Skeletal muscle tissue (tissue), 5 donors: ENCODE data around the gene IL13RA2. TPM values are rescaled to one million over a fixed set of nuclear protein-coding genes. Genes with fewer than 3 reads are reported as not detected.

Experiments used
- H3K27ac ChIP-seq: one replicate; pipeline ENCODE4 v1.7.0; 2013; ENCODE audit warnings: mild to moderate bottlenecking, low read depth, low read length, inconsistent platforms
- H3K27me3 ChIP-seq, 3 donors: one replicate each; pipeline ENCODE4 v1.7.0; 2013; ENCODE audit warnings: low read length in 3 of 3; ENCODE audit not compliant: control insufficient read depth in 3 of 3, insufficient read depth in 3 of 3
- H3K36me3 ChIP-seq, 3 donors: one replicate each; pipeline ENCODE4 v1.7.0; 2013; ENCODE audit warnings: low read length in 3 of 3; ENCODE audit not compliant: control insufficient read depth in 3 of 3, insufficient read depth in 3 of 3
- H3K4me1 ChIP-seq, 3 donors: one replicate each; pipeline ENCODE4 v1.7.0; 2013; ENCODE audit warnings: low read length in 3 of 3, mild to moderate bottlenecking in 3 of 3; ENCODE audit not compliant: control insufficient read depth in 3 of 3, insufficient read depth in 3 of 3
- H3K4me3 ChIP-seq, 3 donors: one replicate each; pipeline ENCODE4 v1.7.0; 2013; ENCODE audit warnings: low read length in 3 of 3
- H3K9ac ChIP-seq, 3 donors: one replicate each; pipeline ENCODE4 v1.7.0; 2013; ENCODE audit warnings: low read length in 3 of 3, mild to moderate bottlenecking in 3 of 3, moderate library complexity in 2 of 3, low read depth in 1 of 3
- H3K9me3 ChIP-seq, 3 donors: one replicate each; pipeline ENCODE4 v1.7.0; 2013; ENCODE audit warnings: low read length in 3 of 3; ENCODE audit not compliant: control insufficient read depth in 3 of 3
- small RNA-seq: library from RNA; depleted of rRNA; stranded (forward); fragments of <200 nt; gene quantifications from one replicate; pipeline ENCODE3, GENCODE V24; 2014
- total RNA-seq: library from RNA; depleted of rRNA; stranded (reverse); fragments of >200 nt; gene quantifications from one replicate; pipeline ENCODE4 v1.2.3, GENCODE V29; 2014
- donor health status: Osteomylitis.

Gene IL13RA2
- total RNA-seq, 1 donor from 2014 or later = 1.0 TPM

- Histone ChIP-seq H3K27me3 (peaks cover 0 to 3% (median 0%) of the 10 kb centered on the region in 3 donors), H3K4me1 (no peaks in the 10 kb centered on the region), H3K9me3 (no peaks in the 10 kb centered on the region), H3K4me3 (no peak overlapping the region), H3K27ac (no peak overlapping the region), H3K9ac (no peak overlapping the region), H3K36me3 (no peaks in the 10 kb centered on the region)
These were observed 57.7 kb downstream of the IL13RA2 start for GRCh38 chrX:114959729-114960128.

Small RNA genes within 50 kb of the gene (small RNA-seq; reads per million reads assigned to genes)
- not detected for gene RNU6-648P

Other genes starting within 250 kb of the IL13RA2 start
- not detected for gene RBMXL3, start 171.8 kb upstream of the IL13RA2 start, total RNA-seq
- gene LRCH2, start 216.5 kb upstream of the IL13RA2 start, total RNA-seq = 3.1 TPM